Sigmoid colon (tissue), 3 donors: Measurements from ENCODE around the gene CLEC19A.

Experiments
- CTCF ChIP-seq, 4 experiments: fragments of 450-650 bp in 3 of 4; fragments of 200-600 bp in 1 of 4; IDR thresholded peaks; one replicate each; pipeline ENCODE4 v1.5.1; 2016 to 2019; ENCODE audit warnings: antibody characterized with exemption in 4 of 4, mild to moderate bottlenecking in 3 of 4, moderate library complexity in 2 of 4
- POLR2A ChIP-seq, 2 donors: fragments of 450-650 bp; IDR thresholded peaks; one replicate each; pipeline ENCODE4 v1.6.1; 2016; ENCODE audit warnings: antibody characterized with exemption in 2 of 2, mild to moderate bottlenecking in 2 of 2, moderate library complexity in 2 of 2

- TF ChIP-seq POLR2A (IDR thresholded peaks at IDR 0.05) (no peak), CTCF (IDR thresholded peaks at IDR 0.05) (no peak)
Observed at GRCh38 chr16:19316846-19317245, 31.3 kb downstream of the CLEC19A start.
